GM12878 (cell line): ENCODE measurements around the gene TMEM63B. TPM values are rescaled to one million over a fixed set of nuclear protein-coding genes. Genes with fewer than 3 reads are reported as not detected.

Source experiments
- ATF2 ChIP-seq: IDR thresholded peaks from 2 replicates; pipeline ENCODE4 v1.6.1; 2012; ENCODE audit warnings: low read length, inconsistent platforms
- CUX1 ChIP-seq: IDR thresholded peaks from 2 replicates; pipeline ENCODE4 v1.6.1; 2012; ENCODE audit warnings: improper control_type of control experiment, low read depth, low read length; ENCODE audit not compliant: insufficient replicate concordance
- IRF4 ChIP-seq: IDR thresholded peaks from 2 replicates; pipeline ENCODE4 v1.6.1; 2011; ENCODE audit warnings: low read depth, low read length
- MEF2A ChIP-seq: IDR thresholded peaks from 2 replicates; pipeline ENCODE4 v1.6.1; 2011; ENCODE audit warnings: low read depth, mild to moderate bottlenecking, low read length, moderate library complexity; ENCODE audit not compliant: insufficient read depth
- ZNF622 ChIP-seq: fragments of 450-650 bp; IDR thresholded peaks from 2 replicates; pipeline ENCODE4 v1.6.1; 2017; ENCODE audit warnings: mild to moderate bottlenecking, inconsistent platforms
- polyA plus RNA-seq, 11 experiments: library from polyadenylated mRNA; depleted of rRNA in 4 of 11; unstranded in 6 of 11; stranded (reverse) in 5 of 11; fragments of >200 nt; fragmentation: Nextera tagmentation in 4 of 11; fragmentation: Illumina TruSeq in 1 of 11; extraction: Ambion mirVana in 4 of 11; extraction: Trizol in 1 of 11; gene quantifications; 1 replicate in 1 of 11; 2 replicates in 10 of 11; pipeline versions ENCODE4 v1.2.1 to v1.2.3, GENCODE V29; 2011 to 2016; ENCODE audit warnings: inconsistent platforms in 2 of 11, missing spikeins in 2 of 11, low read depth in 1 of 11
- total RNA-seq, 4 experiments: library from RNA; depleted of rRNA in 3 of 4; stranded (reverse); fragments of >200 nt in 3 of 4; fragmentation: Illumina TruSeq in 1 of 4; extraction: Trizol in 1 of 4; gene quantifications; 2 replicates each; pipeline versions ENCODE4 v1.2.1 to v1.2.3, GENCODE V29; 2013 to 2021

Gene TMEM63B
- total and polyA plus RNA-seq, 10 of the 15 experiments (the other 5 are each of a cell fraction or from before 2014, with no cell fraction given): 0.09 to 15.0 (median 7.1) TPM; not detected in 1

GRCh38 chr6:44105993-44106740, 21.2 kb upstream of the TMEM63B start (continued):
- TF ChIP-seq CUX1 (no peak), ZNF622 (no peak), ATF2 (no peak), MEF2A (no peak), IRF4 (no peak)
- TF ChIP-seq, all 136 proteins: peak for 0
